HG03558 (cell line): ENCODE data around the gene CKMT1A.
A peak's percentile ranks its signal among the peaks of the same experiment; 100 is the strongest.
"Not testable (repeated sequence)": the region's sequence is repeated elsewhere in the genome, so short reads cannot be mapped to it uniquely, and the experiment has no call there.

ENCODE experiments used
- ATAC-seq: cut with Tn5 transposase; IDR thresholded peaks from one replicate; pipeline ENCODE4 v1.9.1; 2021; ENCODE audit warnings: moderate number of reproducible peaks; ENCODE audit not compliant: unreplicated experiment; ENCODE audit errors: extremely low read depth

Gene CKMT1A

DNA sequence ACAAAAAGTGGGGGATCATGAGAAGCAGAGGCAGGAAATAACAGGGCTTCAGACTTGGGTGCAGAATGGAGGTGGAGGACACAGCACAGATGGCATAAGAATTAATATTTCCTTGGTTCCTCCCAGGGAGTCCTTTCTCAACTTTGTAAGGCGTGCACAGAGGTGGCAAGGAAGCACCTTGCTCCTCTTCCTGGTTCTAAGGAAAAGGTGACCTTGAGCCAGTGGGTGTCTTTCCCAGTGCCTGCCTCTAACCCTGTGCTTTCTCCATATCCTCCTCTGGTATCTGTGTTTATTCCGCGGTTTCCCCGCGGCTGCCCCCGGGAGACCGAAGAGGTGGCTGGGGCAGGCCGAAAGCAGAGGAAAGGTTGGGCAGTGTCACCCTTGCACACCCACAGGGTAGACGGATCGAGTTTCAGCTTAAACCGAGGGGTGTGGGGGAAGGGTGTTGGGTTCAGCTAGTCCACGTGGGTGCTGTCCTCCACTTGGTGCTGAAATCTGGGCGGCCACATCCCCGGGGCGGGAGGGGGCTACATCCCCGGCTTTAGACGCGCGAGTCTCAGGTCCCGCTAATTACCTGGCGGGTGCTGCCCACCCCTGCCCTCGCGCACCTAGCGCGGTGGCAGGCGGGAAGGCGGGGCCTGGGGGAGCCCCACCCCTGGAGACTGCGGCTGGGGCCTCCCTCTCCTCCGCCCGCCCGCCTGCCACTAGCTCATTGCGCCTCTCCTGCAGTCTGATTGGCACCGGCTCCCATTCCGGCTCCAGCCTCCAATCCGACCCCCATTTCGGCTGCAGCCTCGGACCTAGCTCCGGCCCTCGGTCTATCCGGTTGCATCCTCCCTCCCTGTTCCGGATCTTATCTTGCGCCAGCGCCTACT, at the start of gene CKMT1A:
Gene CKMT1A (plus strand): TSS at position 712 of the 875 bp plus-strand sequence. CDS start 192 bp downstream, outside the sequence.
- not testable (repeated sequence) for ATAC-seq

- ATAC-seq: no peak
Measured at GRCh38 chr15:43648649-43649429, 44.8 kb upstream of the CKMT1A start, which contains the start of gene CATSPER2. Gene CATSPER2 (minus strand): TSS chr15:43648844. CDS start chr15:43648061, 783 bp downstream.

DNA sequence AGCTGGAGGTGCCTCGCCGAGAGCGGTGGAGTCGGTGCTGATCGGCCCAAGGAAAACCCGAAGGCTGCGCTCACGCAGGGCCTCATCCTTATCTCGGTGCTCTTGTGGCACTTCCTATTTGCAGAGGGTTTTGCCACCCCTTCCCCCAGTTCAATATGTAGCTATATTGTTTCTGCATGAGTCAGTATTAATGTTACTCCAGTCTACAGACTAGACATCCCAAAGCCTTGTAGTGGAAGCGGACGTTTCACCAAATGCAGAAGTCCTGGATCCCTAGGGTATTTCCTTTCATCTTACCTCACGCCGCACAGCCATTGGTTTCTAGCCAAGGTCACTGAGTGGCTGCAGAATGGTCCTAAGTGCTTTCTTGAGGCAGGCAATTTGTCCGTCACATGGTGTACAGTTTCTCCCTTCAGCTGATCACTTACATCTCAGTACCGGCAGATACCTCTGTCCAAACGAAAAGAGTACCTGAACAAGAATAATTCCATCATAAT, 44.2 kb upstream of the CKMT1A start:
- not testable (repeated sequence) for ATAC-seq

DNA sequence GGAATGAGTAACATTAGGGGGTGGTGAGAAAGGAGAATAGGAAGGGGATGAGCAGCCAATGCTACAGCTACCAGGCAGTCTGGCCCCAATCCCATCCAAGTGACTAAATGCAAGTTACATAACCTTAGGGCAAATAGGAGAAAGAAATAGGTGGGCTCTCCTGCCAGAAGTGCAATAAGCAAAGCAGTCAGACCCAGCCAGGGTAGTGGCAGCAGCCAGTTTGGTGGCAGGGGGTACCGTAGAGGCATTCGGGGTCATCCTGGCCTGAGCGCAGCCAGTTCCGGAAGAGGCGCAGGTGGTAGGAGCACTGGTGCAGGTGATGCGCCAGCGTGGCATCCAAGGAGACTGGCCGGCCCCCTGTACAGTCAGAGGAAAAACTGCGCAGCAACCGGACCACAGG, 33.9 kb upstream of the CKMT1A start:
- not testable (repeated sequence) for ATAC-seq

GRCh38 chr15:43662293-43662692, 31.4 kb upstream of the CKMT1A start:
- ATAC-seq: not testable (repeated sequence)

- not testable (repeated sequence) for ATAC-seq
Measured at GRCh38 chr15:43663333-43663732, 30.3 kb upstream of the CKMT1A start.

DNA sequence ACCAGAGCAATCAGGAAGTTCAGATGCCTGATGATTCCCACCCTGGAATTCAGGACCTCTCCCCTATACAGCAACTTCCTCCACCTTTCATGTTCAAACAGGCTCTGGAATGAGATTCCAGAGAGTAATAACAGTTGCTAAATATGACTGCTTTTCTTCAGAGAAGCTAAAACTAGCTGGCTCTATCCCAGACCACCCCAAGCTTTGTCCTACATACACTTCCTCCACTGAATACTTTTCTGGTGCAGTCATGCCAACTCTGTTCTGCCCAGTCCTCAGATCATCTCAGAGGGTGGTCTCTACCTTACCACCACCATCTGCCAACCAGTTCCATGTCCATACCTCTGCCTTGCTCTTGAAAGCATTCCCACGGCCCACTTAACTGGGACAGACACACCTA, 27.5 kb upstream of the CKMT1A start:
- ATAC-seq: not testable (repeated sequence)

DNA sequence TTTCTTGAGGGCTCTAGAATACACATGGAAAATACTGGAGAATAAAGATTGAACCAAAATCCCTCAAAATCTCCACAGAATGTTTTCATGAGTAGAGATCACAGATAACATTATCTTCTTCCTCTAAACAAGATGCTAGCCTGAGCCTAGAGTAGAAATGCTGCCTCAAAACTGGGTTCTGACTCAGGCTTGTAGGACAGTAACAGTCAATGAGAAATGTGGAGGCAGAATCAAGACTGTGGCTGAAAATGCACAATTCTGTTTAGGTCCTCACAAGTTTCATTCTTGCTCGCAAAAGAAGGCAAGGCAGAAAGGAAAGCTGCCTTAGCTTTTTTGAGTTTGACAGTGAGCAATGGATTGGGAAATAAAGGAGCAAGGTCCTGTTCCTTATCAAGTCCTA, 19.5 kb upstream of the CKMT1A start:
- ATAC-seq: not testable (repeated sequence)

- peak; percentile 81 for ATAC-seq
Measured at GRCh38 chr15:43689604-43690301, 3.9 kb upstream of the CKMT1A start.

- not testable (repeated sequence) for ATAC-seq
Measured at GRCh38 chr15:43692679-43693078, 980 bp upstream of the CKMT1A start.

DNA sequence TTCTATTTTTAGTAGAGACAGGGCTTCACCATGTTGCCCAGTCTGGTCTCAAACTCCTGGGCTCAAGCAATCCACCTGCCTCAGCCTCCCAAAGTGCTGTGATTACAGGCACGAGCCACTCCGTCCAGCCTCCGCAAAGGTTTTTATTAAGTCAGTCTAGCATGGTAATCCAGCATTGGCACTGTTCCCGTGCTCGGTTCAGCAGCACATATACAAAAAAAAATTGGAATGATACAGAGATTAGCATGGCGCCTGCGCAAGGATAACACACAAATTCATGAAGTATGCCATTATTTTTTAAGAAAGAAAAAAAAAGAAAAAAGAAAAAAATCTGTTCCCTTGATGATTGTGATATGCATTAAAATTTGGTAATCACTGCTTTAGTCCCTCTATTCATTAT, 8.5 kb downstream of the CKMT1A start:
- no peak for ATAC-seq

DNA sequence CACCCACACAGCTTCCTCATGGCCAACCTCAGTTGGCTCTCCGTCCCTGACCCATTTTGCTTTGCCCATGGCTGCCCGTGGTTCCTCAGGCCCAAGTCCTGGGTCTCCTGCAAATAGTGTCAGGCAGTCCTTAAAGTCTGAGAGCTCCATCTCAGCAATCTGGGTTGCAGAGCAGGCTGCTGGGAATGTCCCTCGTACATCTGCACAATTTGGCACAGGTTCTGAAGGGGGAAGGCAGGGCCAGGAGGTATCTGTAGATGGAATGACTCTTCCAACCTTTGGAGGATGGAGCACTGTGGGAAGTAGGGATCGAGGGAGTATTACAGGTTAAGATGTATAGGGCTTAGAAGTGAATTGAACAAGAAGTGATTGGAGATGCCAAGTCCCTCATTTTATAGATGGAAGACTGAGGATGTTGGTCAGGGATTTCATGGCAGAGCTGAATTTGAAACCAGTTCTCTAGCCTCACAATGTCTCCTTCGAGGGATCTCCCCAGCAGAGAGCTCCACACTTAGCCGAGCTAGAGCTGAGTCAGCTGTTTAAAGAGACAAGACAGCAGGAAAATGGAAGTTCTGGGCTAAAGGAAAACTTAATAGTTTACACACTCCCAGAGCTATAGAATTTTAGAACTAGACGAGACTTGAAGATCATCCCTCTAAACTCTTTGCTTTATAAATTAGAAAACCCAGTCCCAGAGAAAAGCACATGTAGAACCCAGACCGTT, 9.2 kb downstream of the CKMT1A start:
- no peak for ATAC-seq

DNA sequence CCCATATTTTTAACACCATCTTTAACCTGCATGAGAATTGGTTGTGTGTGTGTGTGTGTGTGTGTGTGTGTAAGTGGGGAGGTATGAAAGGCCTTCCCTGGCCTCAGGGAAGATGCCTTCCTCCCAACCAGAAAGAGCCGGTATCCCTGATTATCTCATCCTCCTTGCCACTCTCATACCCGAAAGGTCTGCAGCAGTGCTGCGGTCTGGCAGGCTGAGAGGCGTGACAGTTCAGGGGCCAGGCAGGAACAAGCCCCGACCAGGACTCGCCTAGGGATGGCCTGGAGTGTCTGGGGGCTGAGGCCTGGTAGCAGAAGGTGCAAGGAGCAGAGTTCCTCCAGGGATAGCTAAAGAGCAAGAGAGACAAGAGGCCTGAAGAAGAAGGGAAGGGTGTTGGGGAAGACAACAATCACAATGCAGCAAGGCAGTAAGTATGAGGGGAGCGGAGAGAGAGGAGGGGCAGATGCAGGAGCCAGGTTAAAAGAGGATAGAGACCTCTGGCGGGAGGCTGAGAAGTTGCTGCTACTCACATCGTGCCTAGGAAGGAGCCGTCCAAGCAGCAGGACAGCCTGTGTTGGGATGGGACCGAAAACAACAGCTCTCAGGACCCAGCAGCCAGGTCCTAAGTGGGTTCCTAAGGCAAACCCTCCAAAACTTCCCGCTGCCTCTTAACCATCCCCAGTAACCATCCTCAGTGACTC, 16.9 kb downstream of the CKMT1A start:
- not testable (repeated sequence) for ATAC-seq

DNA sequence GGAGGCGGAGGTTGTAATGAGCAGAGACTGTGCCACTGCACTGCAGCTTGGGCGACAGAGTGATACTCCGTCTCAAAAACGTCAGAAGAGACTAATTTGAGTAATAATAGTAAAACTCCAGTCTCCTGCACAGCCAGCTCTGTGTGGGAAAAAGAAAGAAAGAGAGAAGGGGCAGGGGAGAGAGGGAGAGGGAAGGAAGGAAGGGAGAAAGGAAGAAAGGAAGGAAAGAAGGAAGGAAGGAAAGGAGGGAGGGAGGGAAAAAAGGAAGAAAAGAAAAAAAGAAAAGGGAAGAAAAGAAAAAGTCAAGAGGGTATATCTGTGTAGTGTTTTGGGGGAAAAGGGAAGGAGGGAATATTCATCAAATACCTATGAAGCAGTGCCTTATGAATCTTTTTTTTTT, 29.5 kb downstream of the CKMT1A start:
- ATAC-seq: no peak

- not testable (repeated sequence) for ATAC-seq
Measured at GRCh38 chr15:43726306-43726705, 32.6 kb downstream of the CKMT1A start.

- ATAC-seq: not testable (repeated sequence)
Measured at GRCh38 chr15:43728053-43728725, 34.5 kb downstream of the CKMT1A start.

- ATAC-seq: no peak
Measured at GRCh38 chr15:43735416-43735815, 41.8 kb downstream of the CKMT1A start.

DNA sequence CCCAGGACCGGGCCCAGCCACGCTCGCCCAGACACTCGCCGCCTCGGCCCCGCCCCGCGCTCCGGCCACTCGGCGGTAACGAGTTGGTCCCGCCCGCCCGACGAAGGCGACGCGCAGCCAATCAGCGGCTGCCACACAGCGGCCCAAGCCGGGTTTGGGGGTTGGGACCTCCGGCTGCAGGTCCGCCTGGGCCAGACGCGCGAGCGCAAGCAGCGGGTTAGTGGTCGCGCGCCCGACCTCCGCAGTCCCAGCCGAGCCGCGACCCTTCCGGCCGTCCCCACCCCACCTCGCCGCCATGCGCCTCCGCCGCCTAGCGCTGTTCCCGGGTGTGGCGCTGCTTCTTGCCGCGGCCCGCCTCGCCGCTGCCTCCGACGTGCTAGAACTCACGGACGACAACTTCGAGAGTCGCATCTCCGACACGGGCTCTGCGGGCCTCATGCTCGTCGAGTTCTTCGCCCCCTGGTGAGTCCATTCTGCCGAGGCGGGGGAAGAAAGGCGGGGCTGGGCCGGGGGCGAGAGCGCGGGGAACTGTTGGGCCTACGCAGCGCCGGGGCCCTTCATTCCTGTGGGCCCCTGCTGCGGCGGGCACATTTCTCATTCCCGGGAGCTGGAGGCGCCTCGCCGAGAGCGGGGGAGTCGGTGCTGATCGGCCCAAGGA, 52.7 kb downstream of the CKMT1A start, which contains the start of gene PDIA3:
Gene PDIA3 (plus strand): TSS at position 194 of the 658 bp plus-strand sequence. CDS start 102 bp downstream, at position 296.
- peak; percentile 47 for ATAC-seq
